HL-60 (cell line): ENCODE data around the gene PARD3.

Experiments used
- DNase-seq, 2 experiments: peaks; one replicate each; pipeline ENCODE4 v3.0.0-alpha.2; 2010 to 2020; ENCODE audit warnings: low read depth in 1 of 2, low spot score in 1 of 2
- H3K27ac ChIP-seq: fragments of 250-450 bp; sonication (Bioruptor Pico); replicated peaks from 2 replicates; pipeline ENCODE4 v1.5.1; 2020; ENCODE audit warnings: mild to moderate bottlenecking, moderate library complexity
- H3K27me3 ChIP-seq: fragments of 250-450 bp; sonication (Bioruptor Pico); 2 replicates; pipeline ENCODE4 v1.5.1; 2021; ENCODE audit warnings: mild to moderate bottlenecking, moderate library complexity; ENCODE audit not compliant: insufficient read depth, poor library complexity, severe bottlenecking
- H3K4me3 ChIP-seq: replicated peaks from 2 replicates; pipeline ENCODE4 v1.5.1; 2011; ENCODE audit warnings: mild to moderate bottlenecking, control low read depth, low read length; ENCODE audit not compliant: insufficient read depth
- CTCF ChIP-seq: IDR thresholded peaks from one replicate; pipeline ENCODE4 v1.5.1; 2011; ENCODE audit warnings: low read length, control low read depth, inconsistent platforms; ENCODE audit not compliant: insufficient read depth
- GABPA ChIP-seq: IDR thresholded peaks from 2 replicates; pipeline ENCODE4 v1.6.1; 2012; ENCODE audit warnings: low read depth
- POLR2AphosphoS5 ChIP-seq: IDR thresholded peaks from 2 replicates; pipeline ENCODE4 v1.6.1; 2012; ENCODE audit warnings: low read depth
- REST ChIP-seq: IDR thresholded peaks from 2 replicates; pipeline ENCODE4 v1.6.1; 2012; ENCODE audit warnings: low read depth; ENCODE audit not compliant: insufficient replicate concordance
- SPI1 ChIP-seq: IDR thresholded peaks from 2 replicates; pipeline ENCODE4 v1.6.1; 2012; ENCODE audit warnings: low read depth, mild to moderate bottlenecking, borderline replicate concordance

PARD3 gene

GRCh38 chr10:34206078-34206934 is 608.8 kb downstream of the PARD3 start:
- no peak overlapping the region for H3K4me3 ChIP-seq
- no peak for DNase-seq
- no peaks in the 10 kb centered on the region for H3K27me3 ChIP-seq
- no peak for TF ChIP-seq CTCF
- TF ChIP-seq GABPA, result no peak
- no peak for TF ChIP-seq POLR2AphosphoS5
- TF ChIP-seq SPI1, result no peak
- TF ChIP-seq REST, result no peak
- H3K27ac ChIP-seq, result no peak overlapping the region

- Histone ChIP-seq H3K27me3 (no peaks in the 10 kb centered on the region), H3K27ac (no peak overlapping the region), H3K4me3 (no peak overlapping the region)
- TF ChIP-seq SPI1, result peak; percentile 99
- TF ChIP-seq POLR2AphosphoS5, result no peak
- TF ChIP-seq REST, result no peak
- TF ChIP-seq CTCF, result no peak
- TF ChIP-seq GABPA, result no peak
- DNase-seq, result peak; percentile 25 to 79
Measured at GRCh38 chr10:34205452-34205851, 609.6 kb downstream of the PARD3 start.

- TF ChIP-seq SPI1 (no peak), GABPA (no peak), REST (no peak), POLR2AphosphoS5 (no peak), CTCF (no peak)
- Histone ChIP-seq H3K27me3 (no peaks in the 10 kb centered on the region), H3K4me3 (no peak overlapping the region), H3K27ac (no peak overlapping the region)
- no peak for DNase-seq
Measured at GRCh38 chr10:34203966-34204630, 611.0 kb downstream of the PARD3 start.
